Measurements from ENCODE around the gene OXTR. TPM values are rescaled to one million over a fixed set of nuclear protein-coding genes. Genes with fewer than 3 reads are reported as not detected.

OXTR gene
- total RNA-seq, 1 experiment from 2014 or later: 3.6 TPM

GRCh38 chr3:8764528-8764927 is 4.9 kb downstream of the OXTR start:
- no peaks in the 10 kb centered on the region for H3K9me3 Mint-ChIP-seq
- H3K4me1 Mint-ChIP-seq: peaks cover 12% of the 10 kb centered on the region
- no peak overlapping the region for H3K4me3 Mint-ChIP-seq
- peaks cover 44% of the 10 kb centered on the region for H3K27me3 Mint-ChIP-seq (ENCODE audit: low read depth)
- ATAC-seq (no peak), DNase-seq (ENCODE audit: low spot score) (no peak)
- H3K27ac Mint-ChIP-seq: no peak overlapping the region
- POLR2A ChIA-PET: no interaction called here
- H3K36me3 Mint-ChIP-seq: no peaks in the 10 kb centered on the region
- TF ChIP-seq, protein P1, sequence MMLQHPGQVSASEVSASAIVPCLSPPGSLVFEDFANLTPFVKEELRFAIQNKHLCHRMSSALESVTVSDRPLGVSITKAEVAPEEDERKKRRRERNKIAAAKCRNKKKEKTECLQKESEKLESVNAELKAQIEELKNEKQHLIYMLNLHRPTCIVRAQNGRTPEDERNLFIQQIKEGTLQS (CRISPR knock-in tag; conservative IDR thresholded peaks at IDR 0.05): no peak
- CTCF ChIA-PET: no interaction called here

- no peak overlapping the region for H3K27ac Mint-ChIP-seq
- H3K4me3 Mint-ChIP-seq: no peak overlapping the region
These were observed 6.6 kb downstream of the OXTR start for GRCh38 chr3:8762607-8763377.

More at GRCh38 chr3:8762607-8763377, 6.6 kb downstream of the OXTR start:
- H3K27me3 Mint-ChIP-seq (ENCODE audit: low read depth): peaks cover 27% of the 10 kb centered on the region
- H3K9me3 Mint-ChIP-seq: no peaks in the 10 kb centered on the region
- H3K4me1 Mint-ChIP-seq: no peaks in the 10 kb centered on the region; the same call in 1 of the 2 replicates
- TF ChIP-seq, protein P2, sequence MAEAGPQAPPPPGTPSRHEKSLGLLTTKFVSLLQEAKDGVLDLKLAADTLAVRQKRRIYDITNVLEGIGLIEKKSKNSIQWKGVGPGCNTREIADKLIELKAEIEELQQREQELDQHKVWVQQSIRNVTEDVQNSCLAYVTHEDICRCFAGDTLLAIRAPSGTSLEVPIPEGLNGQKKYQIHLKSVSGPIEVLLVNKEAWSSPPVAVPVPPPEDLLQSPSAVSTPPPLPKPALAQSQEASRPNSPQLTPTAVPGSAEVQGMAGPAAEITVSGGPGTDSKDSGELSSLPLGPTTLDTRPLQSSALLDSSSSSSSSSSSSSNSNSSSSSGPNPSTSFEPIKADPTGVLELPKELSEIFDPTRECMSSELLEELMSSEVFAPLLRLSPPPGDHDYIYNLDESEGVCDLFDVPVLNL (CRISPR knock-in tag; IDR thresholded peaks at IDR 0.05; ENCODE audit: borderline replicate concordance, low read depth): no peak
- no peak for TF ChIP-seq SOX15 (CRISPR knock-in tag; IDR thresholded peaks at IDR 0.05)
- no peak for TF ChIP-seq RELA (CRISPR knock-in tag; IDR thresholded peaks at IDR 0.05; ENCODE audit: borderline replicate concordance)
- no peak for TF ChIP-seq IRF2 (CRISPR knock-in tag; IDR thresholded peaks at IDR 0.05; ENCODE audit: borderline replicate concordance, low read depth)
- no peak for TF ChIP-seq MXD4 (CRISPR knock-in tag; IDR thresholded peaks at IDR 0.05; ENCODE audit: borderline replicate concordance)
- TF ChIP-seq, protein P3, sequence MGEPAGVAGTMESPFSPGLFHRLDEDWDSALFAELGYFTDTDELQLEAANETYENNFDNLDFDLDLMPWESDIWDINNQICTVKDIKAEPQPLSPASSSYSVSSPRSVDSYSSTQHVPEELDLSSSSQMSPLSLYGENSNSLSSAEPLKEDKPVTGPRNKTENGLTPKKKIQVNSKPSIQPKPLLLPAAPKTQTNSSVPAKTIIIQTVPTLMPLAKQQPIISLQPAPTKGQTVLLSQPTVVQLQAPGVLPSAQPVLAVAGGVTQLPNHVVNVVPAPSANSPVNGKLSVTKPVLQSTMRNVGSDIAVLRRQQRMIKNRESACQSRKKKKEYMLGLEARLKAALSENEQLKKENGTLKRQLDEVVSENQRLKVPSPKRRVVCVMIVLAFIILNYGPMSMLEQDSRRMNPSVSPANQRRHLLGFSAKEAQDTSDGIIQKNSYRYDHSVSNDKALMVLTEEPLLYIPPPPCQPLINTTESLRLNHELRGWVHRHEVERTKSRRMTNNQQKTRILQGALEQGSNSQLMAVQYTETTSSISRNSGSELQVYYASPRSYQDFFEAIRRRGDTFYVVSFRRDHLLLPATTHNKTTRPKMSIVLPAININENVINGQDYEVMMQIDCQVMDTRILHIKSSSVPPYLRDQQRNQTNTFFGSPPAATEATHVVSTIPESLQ (CRISPR knock-in tag; IDR thresholded peaks at IDR 0.05): no peak
- no peak for TF ChIP-seq PRRX2 (CRISPR knock-in tag; IDR thresholded peaks at IDR 0.05)
- no peak for TF ChIP-seq NR2C2 (CRISPR knock-in tag; IDR thresholded peaks at IDR 0.05)
- TF ChIP-seq TEAD1 (CRISPR knock-in tag; IDR thresholded peaks at IDR 0.05): no peak
- no peak for TF ChIP-seq E2F5 (CRISPR knock-in tag; IDR thresholded peaks at IDR 0.05)
- no peak for TF ChIP-seq CREB1 (CRISPR knock-in tag; IDR thresholded peaks at IDR 0.05)
- TF ChIP-seq ZNF423 (CRISPR knock-in tag; IDR thresholded peaks at IDR 0.05): no peak
- TF ChIP-seq, protein P4, sequence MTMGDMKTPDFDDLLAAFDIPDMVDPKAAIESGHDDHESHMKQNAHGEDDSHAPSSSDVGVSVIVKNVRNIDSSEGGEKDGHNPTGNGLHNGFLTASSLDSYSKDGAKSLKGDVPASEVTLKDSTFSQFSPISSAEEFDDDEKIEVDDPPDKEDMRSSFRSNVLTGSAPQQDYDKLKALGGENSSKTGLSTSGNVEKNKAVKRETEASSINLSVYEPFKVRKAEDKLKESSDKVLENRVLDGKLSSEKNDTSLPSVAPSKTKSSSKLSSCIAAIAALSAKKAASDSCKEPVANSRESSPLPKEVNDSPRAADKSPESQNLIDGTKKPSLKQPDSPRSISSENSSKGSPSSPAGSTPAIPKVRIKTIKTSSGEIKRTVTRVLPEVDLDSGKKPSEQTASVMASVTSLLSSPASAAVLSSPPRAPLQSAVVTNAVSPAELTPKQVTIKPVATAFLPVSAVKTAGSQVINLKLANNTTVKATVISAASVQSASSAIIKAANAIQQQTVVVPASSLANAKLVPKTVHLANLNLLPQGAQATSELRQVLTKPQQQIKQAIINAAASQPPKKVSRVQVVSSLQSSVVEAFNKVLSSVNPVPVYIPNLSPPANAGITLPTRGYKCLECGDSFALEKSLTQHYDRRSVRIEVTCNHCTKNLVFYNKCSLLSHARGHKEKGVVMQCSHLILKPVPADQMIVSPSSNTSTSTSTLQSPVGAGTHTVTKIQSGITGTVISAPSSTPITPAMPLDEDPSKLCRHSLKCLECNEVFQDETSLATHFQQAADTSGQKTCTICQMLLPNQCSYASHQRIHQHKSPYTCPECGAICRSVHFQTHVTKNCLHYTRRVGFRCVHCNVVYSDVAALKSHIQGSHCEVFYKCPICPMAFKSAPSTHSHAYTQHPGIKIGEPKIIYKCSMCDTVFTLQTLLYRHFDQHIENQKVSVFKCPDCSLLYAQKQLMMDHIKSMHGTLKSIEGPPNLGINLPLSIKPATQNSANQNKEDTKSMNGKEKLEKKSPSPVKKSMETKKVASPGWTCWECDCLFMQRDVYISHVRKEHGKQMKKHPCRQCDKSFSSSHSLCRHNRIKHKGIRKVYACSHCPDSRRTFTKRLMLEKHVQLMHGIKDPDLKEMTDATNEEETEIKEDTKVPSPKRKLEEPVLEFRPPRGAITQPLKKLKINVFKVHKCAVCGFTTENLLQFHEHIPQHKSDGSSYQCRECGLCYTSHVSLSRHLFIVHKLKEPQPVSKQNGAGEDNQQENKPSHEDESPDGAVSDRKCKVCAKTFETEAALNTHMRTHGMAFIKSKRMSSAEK (CRISPR knock-in tag; IDR thresholded peaks at IDR 0.05; ENCODE audit: borderline replicate concordance): no peak
- H3K36me3 Mint-ChIP-seq: no peaks in the 10 kb centered on the region
- DNase-seq (ENCODE audit: low spot score): no peak
- CTCF ChIA-PET: interaction anchor here (0.7 kb wide), 1 partner anchor 49 kb away, joined by 3 read pairs; no protein-coding TSS in a partner anchor
- POLR2A ChIA-PET: no interaction called here
- ATAC-seq: no peak
